H1 (cell line): ENCODE data around the gene JAG1. TPM values are rescaled to one million over a fixed set of nuclear protein-coding genes. Genes with fewer than 3 reads are reported as not detected.

Source experiments
- CEBPB ChIP-seq: IDR thresholded peaks from 2 replicates; pipeline ENCODE4 v1.6.1; 2012; ENCODE audit warnings: low read depth, low read length
- JUN ChIP-seq: IDR thresholded peaks from 2 replicates; pipeline ENCODE4 v1.6.1; 2011; ENCODE audit warnings: low read depth, mild to moderate bottlenecking, improper control_type of control experiment, low read length
- RFX5 ChIP-seq: IDR thresholded peaks from 2 replicates; pipeline ENCODE4 v1.6.1; 2011; ENCODE audit warnings: low read depth, low read length, improper control_type of control experiment, borderline replicate concordance
- RNF2 ChIP-seq: fragments of 200-900, 300-1000 bp; sonication (generic); IDR thresholded peaks from 2 replicates; pipeline ENCODE4 v1.7.1; 2016; ENCODE audit warnings: borderline replicate concordance, low read depth, mild to moderate bottlenecking, antibody characterized with exemption, low read length; ENCODE audit not compliant: poor library complexity, severe bottlenecking; ENCODE audit errors: missing control alignments
- SP2 ChIP-seq: IDR thresholded peaks from 2 replicates; pipeline ENCODE4 v1.6.1; 2012; ENCODE audit warnings: mild to moderate bottlenecking, low read length, inconsistent platforms
- TCF12 ChIP-seq: IDR thresholded peaks from 2 replicates; pipeline ENCODE4 v1.6.1; 2011; ENCODE audit warnings: low read depth, mild to moderate bottlenecking, low read length
- ZNF274 ChIP-seq: IDR thresholded peaks from 2 replicates; pipeline ENCODE4 v1.7.0; 2012; ENCODE audit warnings: low read length, borderline replicate concordance; ENCODE audit errors: extremely low read depth
- polyA plus RNA-seq, 7 experiments: library from polyadenylated mRNA; depleted of rRNA in 3 of 7; stranded (reverse) in 5 of 7; unstranded in 2 of 7; fragments of >200 nt in 5 of 7; fragments of 200-250 nt in 2 of 7; gene quantifications; 1 replicate in 5 of 7; 2 replicates in 1 of 7; 4 replicates in 1 of 7; pipeline versions ENCODE4 v1.2.1 to v1.2.3, GENCODE V29; 2011 to 2013; ENCODE audit warnings: missing spikeins in 2 of 7, mixed read lengths in 2 of 7
- total RNA-seq: library from RNA; stranded (reverse); fragmentation: NEBNext Ultra II Directional; extraction: Animal tissue kit (Norgen Biotek cat#: 25700); gene quantifications from 2 replicates; pipeline ENCODE4 v1.2.1, GENCODE V29; 2021
- TF ChIP-seq, protein P1 (sequence below): IDR thresholded peaks from 2 replicates; pipeline ENCODE4 v1.6.1; 2012; ENCODE audit warnings: low read length, inconsistent platforms
- TF ChIP-seq, protein P2 (sequence below): fragments of 300-600 bp; sonication (generic); IDR thresholded peaks from 2 replicates; pipeline ENCODE4 v1.7.1; 2012; ENCODE audit warnings: low read length, moderate library complexity, mild to moderate bottlenecking, inconsistent platforms; ENCODE audit not compliant: insufficient replicate concordance

The JAG1 gene
- total and polyA plus RNA-seq, 2 of the 8 experiments (the other 6 are each of a cell fraction or from before 2014, with no cell fraction given), result 13.5 to 27.3 TPM

DNA sequence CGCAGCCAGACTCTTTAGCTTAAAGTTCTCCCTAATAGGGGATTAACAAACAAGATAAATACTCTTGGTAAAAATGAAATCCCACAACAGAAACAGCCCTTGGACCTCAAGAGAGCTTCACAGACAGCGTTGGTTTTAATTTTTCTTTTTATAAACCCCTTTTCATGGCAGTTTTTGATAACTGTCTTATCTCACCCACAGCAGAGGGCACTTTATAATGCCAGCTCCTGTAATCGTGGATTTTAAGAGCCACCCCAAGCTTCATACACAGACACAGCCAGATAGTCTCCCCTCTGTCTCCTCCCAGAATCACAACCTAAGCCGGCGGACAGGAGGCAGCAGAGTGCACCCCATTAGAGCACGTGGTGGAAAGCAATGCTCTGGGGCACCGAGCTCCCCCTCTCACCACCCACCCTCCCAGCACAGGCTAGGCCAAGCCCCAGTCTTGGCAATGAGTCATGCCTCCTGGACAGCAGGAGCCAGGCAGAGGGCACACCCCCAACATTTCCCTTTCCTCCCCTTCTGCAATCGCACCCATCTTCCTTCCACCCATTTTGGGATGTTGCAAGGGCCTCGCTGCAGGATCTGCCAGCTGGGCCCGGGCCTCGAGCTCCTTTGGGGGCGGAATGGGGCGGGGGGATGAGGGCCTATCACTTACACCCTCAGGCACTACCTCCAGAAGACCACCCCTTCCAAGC, 2.4 kb downstream of the JAG1 start (continued):
- TF ChIP-seq, protein P1, sequence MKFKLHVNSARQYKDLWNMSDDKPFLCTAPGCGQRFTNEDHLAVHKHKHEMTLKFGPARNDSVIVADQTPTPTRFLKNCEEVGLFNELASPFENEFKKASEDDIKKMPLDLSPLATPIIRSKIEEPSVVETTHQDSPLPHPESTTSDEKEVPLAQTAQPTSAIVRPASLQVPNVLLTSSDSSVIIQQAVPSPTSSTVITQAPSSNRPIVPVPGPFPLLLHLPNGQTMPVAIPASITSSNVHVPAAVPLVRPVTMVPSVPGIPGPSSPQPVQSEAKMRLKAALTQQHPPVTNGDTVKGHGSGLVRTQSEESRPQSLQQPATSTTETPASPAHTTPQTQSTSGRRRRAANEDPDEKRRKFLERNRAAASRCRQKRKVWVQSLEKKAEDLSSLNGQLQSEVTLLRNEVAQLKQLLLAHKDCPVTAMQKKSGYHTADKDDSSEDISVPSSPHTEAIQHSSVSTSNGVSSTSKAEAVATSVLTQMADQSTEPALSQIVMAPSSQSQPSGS, result no peak
- TF ChIP-seq TCF12, result no peak
- no peak for TF ChIP-seq CEBPB
- no peak for TF ChIP-seq SP2
- no peak for TF ChIP-seq ZNF274
- TF ChIP-seq RNF2, result no peak
- no peak for TF ChIP-seq RFX5
- TF ChIP-seq, protein P2, sequence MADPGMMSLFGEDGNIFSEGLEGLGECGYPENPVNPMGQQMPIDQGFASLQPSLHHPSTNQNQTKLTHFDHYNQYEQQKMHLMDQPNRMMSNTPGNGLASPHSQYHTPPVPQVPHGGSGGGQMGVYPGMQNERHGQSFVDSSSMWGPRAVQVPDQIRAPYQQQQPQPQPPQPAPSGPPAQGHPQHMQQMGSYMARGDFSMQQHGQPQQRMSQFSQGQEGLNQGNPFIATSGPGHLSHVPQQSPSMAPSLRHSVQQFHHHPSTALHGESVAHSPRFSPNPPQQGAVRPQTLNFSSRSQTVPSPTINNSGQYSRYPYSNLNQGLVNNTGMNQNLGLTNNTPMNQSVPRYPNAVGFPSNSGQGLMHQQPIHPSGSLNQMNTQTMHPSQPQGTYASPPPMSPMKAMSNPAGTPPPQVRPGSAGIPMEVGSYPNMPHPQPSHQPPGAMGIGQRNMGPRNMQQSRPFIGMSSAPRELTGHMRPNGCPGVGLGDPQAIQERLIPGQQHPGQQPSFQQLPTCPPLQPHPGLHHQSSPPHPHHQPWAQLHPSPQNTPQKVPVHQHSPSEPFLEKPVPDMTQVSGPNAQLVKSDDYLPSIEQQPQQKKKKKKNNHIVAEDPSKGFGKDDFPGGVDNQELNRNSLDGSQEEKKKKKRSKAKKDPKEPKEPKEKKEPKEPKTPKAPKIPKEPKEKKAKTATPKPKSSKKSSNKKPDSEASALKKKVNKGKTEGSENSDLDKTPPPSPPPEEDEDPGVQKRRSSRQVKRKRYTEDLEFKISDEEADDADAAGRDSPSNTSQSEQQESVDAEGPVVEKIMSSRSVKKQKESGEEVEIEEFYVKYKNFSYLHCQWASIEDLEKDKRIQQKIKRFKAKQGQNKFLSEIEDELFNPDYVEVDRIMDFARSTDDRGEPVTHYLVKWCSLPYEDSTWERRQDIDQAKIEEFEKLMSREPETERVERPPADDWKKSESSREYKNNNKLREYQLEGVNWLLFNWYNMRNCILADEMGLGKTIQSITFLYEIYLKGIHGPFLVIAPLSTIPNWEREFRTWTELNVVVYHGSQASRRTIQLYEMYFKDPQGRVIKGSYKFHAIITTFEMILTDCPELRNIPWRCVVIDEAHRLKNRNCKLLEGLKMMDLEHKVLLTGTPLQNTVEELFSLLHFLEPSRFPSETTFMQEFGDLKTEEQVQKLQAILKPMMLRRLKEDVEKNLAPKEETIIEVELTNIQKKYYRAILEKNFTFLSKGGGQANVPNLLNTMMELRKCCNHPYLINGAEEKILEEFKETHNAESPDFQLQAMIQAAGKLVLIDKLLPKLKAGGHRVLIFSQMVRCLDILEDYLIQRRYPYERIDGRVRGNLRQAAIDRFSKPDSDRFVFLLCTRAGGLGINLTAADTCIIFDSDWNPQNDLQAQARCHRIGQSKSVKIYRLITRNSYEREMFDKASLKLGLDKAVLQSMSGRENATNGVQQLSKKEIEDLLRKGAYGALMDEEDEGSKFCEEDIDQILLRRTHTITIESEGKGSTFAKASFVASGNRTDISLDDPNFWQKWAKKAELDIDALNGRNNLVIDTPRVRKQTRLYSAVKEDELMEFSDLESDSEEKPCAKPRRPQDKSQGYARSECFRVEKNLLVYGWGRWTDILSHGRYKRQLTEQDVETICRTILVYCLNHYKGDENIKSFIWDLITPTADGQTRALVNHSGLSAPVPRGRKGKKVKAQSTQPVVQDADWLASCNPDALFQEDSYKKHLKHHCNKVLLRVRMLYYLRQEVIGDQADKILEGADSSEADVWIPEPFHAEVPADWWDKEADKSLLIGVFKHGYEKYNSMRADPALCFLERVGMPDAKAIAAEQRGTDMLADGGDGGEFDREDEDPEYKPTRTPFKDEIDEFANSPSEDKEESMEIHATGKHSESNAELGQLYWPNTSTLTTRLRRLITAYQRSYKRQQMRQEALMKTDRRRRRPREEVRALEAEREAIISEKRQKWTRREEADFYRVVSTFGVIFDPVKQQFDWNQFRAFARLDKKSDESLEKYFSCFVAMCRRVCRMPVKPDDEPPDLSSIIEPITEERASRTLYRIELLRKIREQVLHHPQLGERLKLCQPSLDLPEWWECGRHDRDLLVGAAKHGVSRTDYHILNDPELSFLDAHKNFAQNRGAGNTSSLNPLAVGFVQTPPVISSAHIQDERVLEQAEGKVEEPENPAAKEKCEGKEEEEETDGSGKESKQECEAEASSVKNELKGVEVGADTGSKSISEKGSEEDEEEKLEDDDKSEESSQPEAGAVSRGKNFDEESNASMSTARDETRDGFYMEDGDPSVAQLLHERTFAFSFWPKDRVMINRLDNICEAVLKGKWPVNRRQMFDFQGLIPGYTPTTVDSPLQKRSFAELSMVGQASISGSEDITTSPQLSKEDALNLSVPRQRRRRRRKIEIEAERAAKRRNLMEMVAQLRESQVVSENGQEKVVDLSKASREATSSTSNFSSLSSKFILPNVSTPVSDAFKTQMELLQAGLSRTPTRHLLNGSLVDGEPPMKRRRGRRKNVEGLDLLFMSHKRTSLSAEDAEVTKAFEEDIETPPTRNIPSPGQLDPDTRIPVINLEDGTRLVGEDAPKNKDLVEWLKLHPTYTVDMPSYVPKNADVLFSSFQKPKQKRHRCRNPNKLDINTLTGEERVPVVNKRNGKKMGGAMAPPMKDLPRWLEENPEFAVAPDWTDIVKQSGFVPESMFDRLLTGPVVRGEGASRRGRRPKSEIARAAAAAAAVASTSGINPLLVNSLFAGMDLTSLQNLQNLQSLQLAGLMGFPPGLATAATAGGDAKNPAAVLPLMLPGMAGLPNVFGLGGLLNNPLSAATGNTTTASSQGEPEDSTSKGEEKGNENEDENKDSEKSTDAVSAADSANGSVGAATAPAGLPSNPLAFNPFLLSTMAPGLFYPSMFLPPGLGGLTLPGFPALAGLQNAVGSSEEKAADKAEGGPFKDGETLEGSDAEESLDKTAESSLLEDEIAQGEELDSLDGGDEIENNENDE, result no peak
- no peak for TF ChIP-seq JUN
